Ovary (tissue), 3 donors: Measurements from ENCODE around the gene ATG16L2.

Source experiments
- CTCF ChIP-seq, 3 donors: fragments of 450-650 bp in 2 of 3; fragments of 200-600 bp in 1 of 3; IDR thresholded peaks; one replicate each; pipeline versions ENCODE4 v1.5.1 to v1.8.0; 2016 to 2022; ENCODE audit warnings: antibody characterized with exemption in 3 of 3, mild to moderate bottlenecking in 1 of 3
- POLR2A ChIP-seq: fragments of 450-650 bp; IDR thresholded peaks from one replicate; pipeline ENCODE4 v1.6.1; 2017; ENCODE audit warnings: antibody characterized with exemption, mild to moderate bottlenecking, moderate library complexity
- donor health status: DM: no; HTN: no; CAD: no.

GRCh38 chr11:72825661-72826060 lies 11.4 kb downstream of the ATG16L2 start:
- TF ChIP-seq CTCF (IDR thresholded peaks at IDR 0.05) (no peak), POLR2A (no peak)
